ENCODE data around the gene RPL9.
"Not testable (repeated sequence)": the region's sequence is repeated elsewhere in the genome, so short reads cannot be mapped to it uniquely, and the experiment has no call there.

The RPL9 gene

DNA sequence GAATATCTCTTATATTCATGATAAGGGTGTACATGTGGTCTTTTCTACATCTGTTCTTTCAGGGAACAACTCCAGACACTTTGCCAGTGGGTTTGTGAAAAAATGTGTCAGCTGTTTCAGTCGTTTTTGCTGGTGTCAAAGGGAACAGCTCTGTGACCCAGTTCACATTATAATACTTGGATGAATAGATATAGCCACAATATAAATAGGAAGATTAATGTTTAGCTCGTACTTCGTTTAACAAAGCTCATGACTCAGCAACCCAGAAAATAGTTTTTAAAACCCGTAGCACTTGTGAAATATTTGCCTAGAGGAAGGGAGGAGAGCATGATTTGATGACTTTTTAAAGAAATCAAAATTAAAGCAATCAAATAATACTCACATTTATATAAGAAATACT, 8.0 kb upstream of the RPL9 start:
- DNase-seq (ENCODE audit: low spot score): no peak

GRCh38 chr4:39464886-39465501, 6.3 kb upstream of the RPL9 start:
- no peak for DNase-seq (ENCODE audit: low spot score)

DNA sequence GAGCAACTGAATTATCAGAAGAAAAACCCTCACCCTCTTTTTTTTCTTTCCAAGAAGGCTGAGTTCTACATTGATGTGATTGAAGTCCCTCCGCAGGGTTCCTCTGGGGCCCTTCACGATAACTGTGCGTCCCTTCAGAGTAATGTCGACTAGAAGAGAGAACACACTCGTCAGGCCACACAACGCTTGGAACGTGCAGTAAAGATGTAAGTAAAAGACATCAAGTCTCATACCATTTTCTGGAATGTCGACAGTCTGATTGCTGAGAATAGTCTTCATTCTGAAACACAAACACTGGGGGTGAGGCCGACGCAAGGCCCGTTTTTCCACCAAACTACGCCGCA, 589 bp downstream of the RPL9 start:
- DNase-seq (ENCODE audit: low spot score): not testable (repeated sequence)

GRCh38 chr4:39456946-39457763, 1.6 kb downstream of the RPL9 start:
- no peak for DNase-seq (ENCODE audit: low spot score)

DNA sequence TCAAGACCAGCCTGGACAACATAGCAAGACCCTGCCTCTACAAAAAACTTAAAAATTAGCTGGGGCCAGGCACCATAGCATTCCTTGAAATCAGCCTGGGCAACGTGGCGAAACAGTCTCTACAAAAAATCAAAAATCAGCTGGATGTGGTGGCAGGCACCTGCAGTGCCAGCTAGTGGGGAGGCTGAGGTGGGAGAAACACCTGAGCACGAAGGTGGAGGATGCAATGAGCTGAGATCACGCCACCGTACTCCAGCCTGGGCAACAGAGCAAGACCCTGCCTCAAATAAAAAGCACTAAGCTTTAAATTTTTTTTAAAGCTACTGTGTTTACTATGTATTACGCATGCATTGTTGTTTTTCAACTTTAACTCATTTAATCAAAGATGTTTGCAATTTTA, 3.2 kb downstream of the RPL9 start:
- DNase-seq (ENCODE audit: low spot score): no peak

DNA sequence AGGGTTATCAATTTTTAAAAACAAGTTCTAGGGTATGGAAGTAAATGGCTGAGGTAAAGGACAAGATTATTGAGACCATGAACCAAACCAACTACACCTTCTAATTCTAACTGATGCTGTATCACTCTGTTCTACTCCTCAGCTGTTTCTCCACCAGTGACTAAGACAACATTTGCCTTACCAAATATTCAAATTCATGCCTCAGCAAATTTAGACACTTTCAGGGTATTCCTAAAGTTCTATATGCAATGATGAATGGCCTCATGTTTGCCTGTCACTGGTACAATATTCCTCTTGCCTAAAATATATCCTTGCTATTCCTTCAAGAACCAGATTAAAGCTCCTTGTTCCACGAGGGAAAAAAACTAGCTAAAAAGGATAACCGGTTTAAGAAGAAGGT, 5.0 kb downstream of the RPL9 start:
- DNase-seq (ENCODE audit: low spot score): no peak

DNA sequence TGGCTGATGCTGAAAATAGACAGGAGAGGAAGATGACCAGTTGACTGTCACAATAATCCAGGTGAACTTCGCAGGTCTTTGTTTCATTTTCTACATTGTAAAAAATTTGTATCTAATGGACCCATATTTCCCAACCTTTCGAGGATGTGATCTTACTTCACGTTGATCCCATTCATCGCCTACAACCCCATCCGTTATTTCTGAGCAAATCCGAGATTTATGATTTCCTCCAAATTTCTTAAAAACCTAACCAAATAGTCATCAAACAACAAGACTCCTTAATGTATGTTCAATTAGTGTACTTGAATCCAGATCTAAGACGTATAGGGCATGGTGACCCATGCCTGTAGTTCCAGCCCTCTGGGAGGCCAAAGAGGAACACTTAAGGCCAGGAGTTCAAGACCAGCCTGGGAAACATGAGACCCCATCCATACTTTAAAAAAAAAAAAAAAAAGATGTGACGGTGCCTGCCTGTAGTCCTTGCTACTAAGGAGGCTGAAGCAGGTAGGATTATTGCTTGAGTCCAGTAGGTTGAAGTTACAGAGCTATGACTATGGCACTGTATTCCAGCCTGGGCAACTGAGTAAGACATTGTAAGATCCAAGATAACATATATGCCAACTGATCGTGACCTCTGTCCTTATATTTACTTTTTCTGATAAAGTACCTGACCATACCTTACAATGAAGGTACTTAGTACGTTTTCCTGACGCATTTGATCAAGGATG, 5.7 kb downstream of the RPL9 start:
- DNase-seq (ENCODE audit: low spot score): no peak

- no peak for DNase-seq (ENCODE audit: low spot score)
These were observed 6.4 kb downstream of the RPL9 start for GRCh38 chr4:39452153-39452859.

DNA sequence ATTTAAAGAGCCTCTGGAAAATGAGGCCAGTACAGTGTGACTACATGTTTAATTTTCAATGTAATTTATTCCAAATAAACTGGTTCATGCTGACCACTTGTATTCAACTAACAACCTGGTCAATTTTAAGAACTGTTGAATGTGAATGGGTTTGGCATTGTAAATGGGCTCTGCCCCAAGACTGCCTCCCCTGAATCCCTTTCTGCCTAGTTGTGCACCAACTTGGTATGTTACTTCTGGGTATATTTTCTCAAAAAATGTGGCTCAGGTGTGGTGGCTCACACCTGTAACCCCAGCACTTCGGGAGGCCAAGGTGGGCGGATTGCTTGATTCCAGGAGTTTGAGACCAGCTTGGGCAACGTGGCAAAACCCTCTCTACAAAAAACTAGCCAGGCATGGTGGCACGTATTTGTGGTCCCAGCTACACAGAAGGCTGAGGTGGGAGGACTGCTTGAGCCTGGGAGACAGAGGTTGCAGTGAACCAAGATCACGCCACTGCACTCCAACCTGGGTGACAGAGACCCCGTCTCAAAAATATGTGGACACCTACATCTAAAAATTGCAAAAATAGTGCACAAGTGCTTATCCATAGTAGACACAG, 7.2 kb downstream of the RPL9 start:
- DNase-seq (ENCODE audit: low spot score): no peak

DNA sequence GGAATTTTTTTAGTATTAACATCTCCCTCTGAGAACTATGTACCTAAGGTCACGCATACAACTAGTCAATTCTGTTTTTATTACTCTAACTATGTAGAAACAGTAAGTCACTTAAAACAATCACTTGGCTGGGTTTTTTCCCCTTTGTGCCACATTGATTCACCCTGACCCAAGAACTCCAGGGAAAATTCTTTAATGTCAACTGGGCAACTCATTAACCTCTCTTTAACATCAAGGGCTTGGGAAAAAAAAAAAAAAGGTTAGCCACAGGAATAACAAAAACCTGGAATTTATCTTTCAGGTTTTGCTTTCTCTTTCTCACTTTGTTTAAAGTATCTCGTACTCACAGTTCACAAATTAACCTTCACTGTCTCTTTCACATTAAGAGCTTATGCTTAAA, 8.1 kb downstream of the RPL9 start:
- DNase-seq (ENCODE audit: low spot score): no peak

- peak; percentile 31 for DNase-seq (ENCODE audit: low spot score)
These were observed 11.7 kb downstream of the RPL9 start for GRCh38 chr4:39446842-39447573.

- no peak for DNase-seq (ENCODE audit: low spot score)
These were observed 12.3 kb downstream of the RPL9 start for GRCh38 chr4:39446483-39446841.

GRCh38 chr4:39442998-39443397, 15.7 kb downstream of the RPL9 start:
- DNase-seq (ENCODE audit: low spot score): no peak

DNA sequence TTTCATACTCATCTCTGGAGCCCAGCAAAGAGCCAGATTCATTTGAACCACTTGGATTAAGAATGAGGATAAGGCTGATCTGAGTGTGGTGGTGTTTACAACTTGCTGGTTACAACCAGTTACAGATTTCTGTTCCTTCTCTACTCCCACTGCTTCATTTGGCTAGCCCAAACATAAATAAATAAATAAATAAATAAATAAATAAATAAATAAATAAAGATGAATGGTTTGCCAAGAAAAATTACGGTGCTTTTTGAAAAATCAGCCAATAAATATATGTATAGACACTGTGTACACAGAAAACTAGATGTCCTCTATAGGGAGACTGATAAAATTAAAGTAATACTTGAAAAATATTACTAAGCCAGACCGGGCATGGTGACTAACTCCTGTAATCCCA, 17.1 kb downstream of the RPL9 start:
- no peak for DNase-seq (ENCODE audit: low spot score)

DNA sequence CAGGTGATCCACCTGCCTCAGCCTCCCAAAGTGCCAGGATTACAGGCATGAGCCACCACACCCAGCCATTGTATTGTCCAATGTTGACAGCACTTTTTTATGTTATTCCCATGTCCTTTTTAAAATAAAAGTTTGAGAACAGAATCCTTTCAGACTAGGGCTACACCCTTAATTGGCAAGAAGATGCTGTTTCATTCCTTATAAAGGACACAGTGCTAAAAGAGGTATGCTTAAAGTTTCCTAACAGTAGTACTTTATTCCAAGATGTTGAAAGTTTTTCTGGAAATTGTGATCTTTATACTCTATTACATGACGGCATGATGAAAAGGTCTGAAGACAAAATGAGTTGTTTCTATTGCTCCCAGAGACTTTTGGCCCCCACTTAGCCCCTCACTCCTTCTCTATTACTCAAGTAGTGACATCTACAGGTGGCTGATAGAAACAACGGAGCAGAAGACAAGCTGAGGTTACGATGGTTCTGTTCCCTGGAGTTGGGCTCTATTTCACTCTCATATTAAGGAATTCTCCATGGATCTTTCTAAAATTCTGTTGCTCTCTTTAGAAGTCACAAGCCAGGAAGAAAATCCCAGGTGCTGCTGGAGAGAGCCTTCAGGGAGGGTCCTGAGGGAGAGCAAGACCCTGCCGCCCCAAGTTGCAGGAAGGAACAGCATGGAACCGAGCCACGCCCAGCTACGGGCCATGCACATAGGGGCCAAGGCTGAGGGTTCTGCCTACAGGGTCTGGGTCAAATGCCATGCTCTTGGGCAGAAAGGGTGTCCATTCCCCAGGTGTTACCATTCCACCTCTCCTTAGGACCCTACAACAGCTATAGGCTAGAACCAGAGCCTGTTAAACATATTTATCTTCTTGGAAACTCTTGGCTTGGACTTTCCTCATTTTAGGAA, 22.8 kb downstream of the RPL9 start:
- DNase-seq (ENCODE audit: low spot score): no peak

DNA sequence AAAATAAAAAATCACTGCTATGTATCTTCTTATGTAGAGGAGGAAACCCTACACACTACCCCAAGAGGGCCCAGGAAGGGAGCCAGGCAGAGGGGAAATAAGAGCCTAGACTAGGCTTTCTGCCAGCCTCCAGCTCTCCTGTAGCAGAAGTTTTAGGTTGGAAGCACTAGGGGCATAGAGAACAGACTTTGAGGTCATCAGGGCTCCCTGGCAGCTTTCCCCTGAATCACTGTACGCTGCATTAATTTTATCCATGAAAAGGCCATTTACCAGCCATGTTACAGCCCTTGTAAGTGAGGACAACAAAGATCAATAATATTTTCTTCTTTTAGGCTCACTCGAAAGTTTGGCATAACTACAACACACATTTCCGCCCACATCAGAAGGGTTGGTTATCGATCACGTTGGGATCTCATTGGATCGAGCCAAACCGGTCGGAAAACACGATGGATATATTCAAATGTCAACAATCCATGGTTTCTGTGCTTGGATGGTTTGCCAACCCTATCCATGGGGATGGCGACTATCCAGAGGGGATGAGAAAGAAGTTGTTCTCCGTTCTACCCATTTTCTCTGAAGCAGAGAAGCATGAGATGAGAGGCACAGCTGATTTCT, 24.7 kb downstream of the RPL9 start:
- DNase-seq (ENCODE audit: low spot score): no peak

- DNase-seq (ENCODE audit: low spot score): no peak
These were observed 29.0 kb downstream of the RPL9 start for GRCh38 chr4:39429476-39430334.

- no peak for DNase-seq (ENCODE audit: low spot score)
These were observed 31.1 kb downstream of the RPL9 start for GRCh38 chr4:39427520-39428114.

- no peak for DNase-seq (ENCODE audit: low spot score)
These were observed 32.0 kb downstream of the RPL9 start for GRCh38 chr4:39426728-39427127.

Measured in CD4-positive, alpha-beta T cell treated with Interleukin-2 at 100 ng/mL for 4 hours (primary cell).